HG03045 (cell line): ENCODE measurements around the gene MRGPRX4.

Source experiments
- ATAC-seq: cut with Tn5 transposase; IDR thresholded peaks from one replicate; pipeline ENCODE4 v1.9.1; 2021; ENCODE audit warnings: mild to moderate bottlenecking, moderate library complexity; ENCODE audit not compliant: unreplicated experiment

The MRGPRX4 gene

DNA sequence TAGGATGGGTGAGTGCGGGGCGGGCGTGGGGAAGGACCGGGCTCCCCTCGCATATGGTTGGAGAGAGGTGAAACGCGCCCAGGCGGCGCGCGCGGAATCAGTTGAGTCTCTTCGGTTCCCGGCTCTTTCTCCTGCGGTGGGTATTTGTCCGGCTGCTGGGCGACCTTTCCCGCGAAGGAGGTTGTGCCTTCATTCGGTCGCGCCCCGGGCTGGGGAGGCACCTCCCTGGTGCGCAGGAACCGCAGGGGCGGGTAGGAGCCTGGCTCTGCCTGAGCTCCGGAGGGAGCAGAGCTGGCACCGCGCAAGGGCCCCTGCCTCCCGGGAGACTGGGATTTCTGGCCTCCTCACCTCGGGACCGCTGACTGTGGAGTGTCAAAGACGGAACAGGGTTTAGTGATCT, 36.4 kb downstream of the MRGPRX4 start:
- no peak for ATAC-seq

- no peak for ATAC-seq
Observed at GRCh38 chr11:18221274-18221876, 48.7 kb downstream of the MRGPRX4 start.

DNA sequence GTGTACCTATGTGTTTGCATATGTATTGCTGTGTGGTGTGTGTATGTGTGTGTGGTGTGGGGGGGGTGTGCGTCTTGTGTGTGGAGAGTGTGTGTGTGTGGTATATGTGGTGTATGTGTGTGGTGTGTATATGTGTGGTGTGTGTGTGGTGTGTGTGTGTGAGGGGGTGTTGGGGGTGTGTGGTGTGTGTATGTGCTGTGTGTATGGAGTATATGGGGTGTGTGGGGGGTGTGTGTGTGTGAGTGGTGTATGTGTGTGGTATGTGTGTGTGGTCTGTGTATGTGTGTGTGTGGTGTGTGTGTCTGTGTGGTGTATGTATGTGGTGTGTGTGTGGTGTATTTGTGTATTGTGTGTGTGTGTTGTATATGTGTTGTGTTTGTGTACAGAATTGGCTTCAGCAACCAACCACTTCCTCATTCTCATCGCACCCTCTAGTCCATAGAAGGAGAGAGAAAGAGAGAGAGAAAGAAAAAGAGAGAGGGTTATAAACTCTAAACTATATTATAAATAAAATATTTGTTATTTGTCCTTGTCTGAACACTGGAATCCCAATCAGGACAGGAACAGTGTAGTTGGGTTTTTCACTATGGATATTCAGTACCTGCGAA, 50.3 kb downstream of the MRGPRX4 start:
- ATAC-seq: no peak
